NCI-H2081 treated with DMSO at 0.1 percent for 48 hours (cell line): ENCODE data around the gene UBL4A.

Experiments
- DNase-seq: peaks from one replicate; lab custom pipeline; 2025; lab: John Stamatoyannopoulos, UW

UBL4A gene

GRCh38 chrX:154437971-154438893, 48.2 kb downstream of the UBL4A start:
- DNase-seq = no peak

DNA sequence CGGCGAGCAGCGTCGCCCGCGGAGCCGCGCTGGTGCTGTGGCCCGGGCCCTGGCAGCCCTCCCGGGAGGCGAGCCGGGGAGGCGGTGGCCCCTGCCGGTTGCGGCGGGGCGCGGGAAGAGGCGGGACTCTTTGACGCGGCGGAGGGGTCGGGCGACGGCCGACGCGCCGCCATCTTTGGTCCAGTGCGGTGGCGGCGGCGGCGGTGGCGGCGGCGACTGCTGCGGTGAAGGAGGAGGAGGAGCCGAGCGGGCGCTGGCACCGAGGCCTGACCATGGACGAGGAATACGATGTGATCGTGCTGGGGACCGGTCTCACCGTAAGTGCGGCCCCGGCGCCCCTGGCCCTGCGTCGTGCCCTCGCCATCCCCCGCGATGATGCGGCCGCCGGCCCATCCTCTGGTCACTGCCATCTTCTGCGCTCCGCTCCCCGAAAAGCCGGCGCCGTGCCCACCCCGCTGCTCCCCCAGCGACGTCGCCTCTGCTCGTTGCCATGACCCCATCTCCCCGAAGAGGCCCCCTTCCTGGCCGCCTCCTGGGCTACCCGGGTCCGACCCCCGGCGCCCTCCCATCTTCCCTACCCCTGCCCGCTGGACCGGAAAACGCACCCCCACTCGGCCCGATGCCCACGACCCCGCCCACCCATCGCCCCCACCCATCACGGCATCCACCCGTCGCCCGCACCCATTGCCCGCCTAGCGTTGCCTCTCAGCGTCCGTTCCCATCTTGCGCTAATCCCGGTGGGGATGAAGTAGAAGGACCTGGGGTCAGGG, 49.2 kb downstream of the UBL4A start, which contains the start of gene GDI1:
TSS of gene GDI1 (plus strand) at position 172 of the 770 bp plus-strand sequence. CDS start at position 273, 101 bp downstream.
- DNase-seq = no peak

DNA sequence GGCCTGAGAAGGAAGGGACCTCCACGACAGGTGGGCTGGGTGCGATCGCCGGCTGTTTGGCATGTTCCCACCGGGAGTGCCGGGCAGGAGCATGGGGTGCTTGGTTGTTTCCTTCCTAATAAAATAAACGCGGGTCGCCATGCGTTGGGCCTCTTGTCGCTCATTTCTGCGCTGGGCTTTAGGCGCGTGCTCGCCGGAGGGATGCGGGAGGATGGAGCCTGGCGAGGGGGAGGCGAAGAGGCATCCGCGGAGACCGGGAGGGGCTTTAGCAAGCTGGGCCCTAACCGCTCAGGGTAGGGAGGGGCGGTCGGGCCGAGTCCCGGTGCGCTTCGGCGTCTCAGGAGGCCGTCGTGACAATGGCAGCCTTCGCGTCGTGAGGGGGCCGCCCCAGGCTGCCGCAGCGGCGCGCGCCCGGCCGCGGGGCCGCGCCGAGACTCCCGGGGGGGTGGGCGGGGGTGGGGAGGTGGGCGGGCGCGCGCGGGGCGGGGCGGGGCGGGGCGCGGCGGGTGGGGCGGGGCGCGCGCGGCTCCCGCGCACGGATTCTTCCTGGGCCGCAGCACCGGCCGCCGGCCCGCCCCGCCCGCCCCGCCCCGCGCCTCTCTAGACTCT, 49.9 kb downstream of the UBL4A start:
- DNase-seq = no peak

GRCh38 chrX:154435171-154435733, 51.2 kb downstream of the UBL4A start:
- DNase-seq = no peak

- no peak for DNase-seq
Observed at GRCh38 chrX:154434394-154435168, 51.8 kb downstream of the UBL4A start.
